Measurements from ENCODE around the gene FOXP1.

FOXP1 gene

DNA sequence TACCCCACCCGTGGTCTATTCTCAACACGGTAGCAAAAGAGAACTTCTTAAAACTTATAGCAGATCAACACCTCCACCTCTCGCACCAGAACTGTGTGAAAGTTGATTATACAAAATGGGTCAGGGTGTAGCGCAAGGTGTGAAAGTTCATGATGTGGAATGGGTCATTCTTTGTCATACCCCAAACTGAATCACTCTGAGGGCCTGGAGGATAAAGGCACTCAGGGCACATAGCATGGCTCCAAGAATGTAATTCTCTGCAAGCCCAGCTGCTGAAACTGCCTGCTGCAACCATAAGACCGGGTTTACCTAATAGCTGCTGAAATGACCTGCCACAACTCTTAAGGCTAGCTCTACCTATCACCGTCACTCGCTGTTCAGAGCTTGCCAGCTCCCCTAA lies 70.0 kb downstream of the FOXP1 start:
- TF ChIP-seq, protein P1, sequence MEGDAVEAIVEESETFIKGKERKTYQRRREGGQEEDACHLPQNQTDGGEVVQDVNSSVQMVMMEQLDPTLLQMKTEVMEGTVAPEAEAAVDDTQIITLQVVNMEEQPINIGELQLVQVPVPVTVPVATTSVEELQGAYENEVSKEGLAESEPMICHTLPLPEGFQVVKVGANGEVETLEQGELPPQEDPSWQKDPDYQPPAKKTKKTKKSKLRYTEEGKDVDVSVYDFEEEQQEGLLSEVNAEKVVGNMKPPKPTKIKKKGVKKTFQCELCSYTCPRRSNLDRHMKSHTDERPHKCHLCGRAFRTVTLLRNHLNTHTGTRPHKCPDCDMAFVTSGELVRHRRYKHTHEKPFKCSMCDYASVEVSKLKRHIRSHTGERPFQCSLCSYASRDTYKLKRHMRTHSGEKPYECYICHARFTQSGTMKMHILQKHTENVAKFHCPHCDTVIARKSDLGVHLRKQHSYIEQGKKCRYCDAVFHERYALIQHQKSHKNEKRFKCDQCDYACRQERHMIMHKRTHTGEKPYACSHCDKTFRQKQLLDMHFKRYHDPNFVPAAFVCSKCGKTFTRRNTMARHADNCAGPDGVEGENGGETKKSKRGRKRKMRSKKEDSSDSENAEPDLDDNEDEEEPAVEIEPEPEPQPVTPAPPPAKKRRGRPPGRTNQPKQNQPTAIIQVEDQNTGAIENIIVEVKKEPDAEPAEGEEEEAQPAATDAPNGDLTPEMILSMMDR (IDR thresholded peaks at IDR 0.05; ENCODE audit: unreplicated experiment in 3 of 3), result no peak
- no peak overlapping the region for H3K27ac Mint-ChIP-seq
- no peak overlapping the region for H3K4me3 Mint-ChIP-seq
- no peaks in the 10 kb centered on the region for H3K27me3 Mint-ChIP-seq (ENCODE audit: low read depth)
- no peaks in the 10 kb centered on the region for H3K36me3 Mint-ChIP-seq (ENCODE audit: low read depth)
- no peaks in the 10 kb centered on the region for H3K9me3 Mint-ChIP-seq
- H3K4me1 Mint-ChIP-seq, result peaks cover 36% of the 10 kb centered on the region

DNA sequence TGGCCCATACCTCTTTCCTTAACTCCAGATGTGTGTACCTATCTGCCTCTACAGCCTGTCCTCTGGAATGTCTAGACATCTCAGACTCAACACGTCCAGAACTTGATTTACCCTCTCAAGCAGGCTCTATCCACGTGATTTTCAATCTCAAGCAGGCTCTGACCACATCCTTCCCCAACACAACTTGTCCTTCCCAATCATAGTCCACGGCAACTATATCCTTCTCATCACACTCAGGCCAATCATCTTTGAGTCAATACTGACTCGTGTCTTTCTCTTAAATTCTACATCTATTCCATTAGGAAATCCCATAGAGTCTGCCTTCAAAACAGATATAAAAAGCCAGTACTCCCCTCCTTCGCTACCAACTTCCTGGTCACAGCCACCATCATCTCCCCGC lies 70.4 kb downstream of the FOXP1 start:
- TF ChIP-seq, protein P1 (IDR thresholded peaks at IDR 0.05; ENCODE audit: unreplicated experiment in 3 of 3), result no peak
- Mint-ChIP-seq H3K9me3 (no peaks in the 10 kb centered on the region), H3K36me3 (ENCODE audit: low read depth) (no peaks in the 10 kb centered on the region)

DNA sequence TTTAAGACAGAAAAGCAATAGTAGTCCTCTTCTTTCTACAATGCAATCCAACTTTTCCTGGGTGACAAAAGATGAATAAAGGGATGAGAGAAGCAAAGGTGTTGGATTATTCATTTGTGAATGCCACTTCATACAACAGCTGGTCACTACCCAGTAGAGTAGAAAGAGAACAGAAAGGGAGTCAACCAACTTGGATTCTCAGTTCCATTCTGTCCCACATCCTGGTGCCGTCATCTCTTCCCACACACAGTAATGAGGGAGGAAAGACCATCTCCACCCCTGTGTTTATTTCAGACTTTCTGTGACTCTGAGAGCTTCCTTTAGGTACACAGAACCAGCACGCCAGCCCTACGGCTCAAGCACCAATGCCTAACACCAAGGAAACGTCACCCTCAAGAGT lies 71.0 kb downstream of the FOXP1 start:
- Mint-ChIP-seq H3K9me3 (no peaks in the 10 kb centered on the region), H3K36me3 (ENCODE audit: low read depth) (no peaks in the 10 kb centered on the region), H3K27ac (peak overlapping the region in 1 of 3 experiments; percentile 38), H3K4me3 (no peak overlapping the region), H3K4me1 (peaks cover 29% of the 10 kb centered on the region), H3K27me3 (ENCODE audit: low read depth) (no peaks in the 10 kb centered on the region)
- TF ChIP-seq, protein P1 (IDR thresholded peaks at IDR 0.05; ENCODE audit: unreplicated experiment in 3 of 3), result no peak

More for the DNA sequence above, 70.4 kb downstream of the FOXP1 start:
- H3K27ac Mint-ChIP-seq, result no peak overlapping the region
- peaks cover 35% of the 10 kb centered on the region for H3K4me1 Mint-ChIP-seq
- no peaks in the 10 kb centered on the region for H3K27me3 Mint-ChIP-seq (ENCODE audit: low read depth)
- H3K4me3 Mint-ChIP-seq, result no peak overlapping the region

DNA sequence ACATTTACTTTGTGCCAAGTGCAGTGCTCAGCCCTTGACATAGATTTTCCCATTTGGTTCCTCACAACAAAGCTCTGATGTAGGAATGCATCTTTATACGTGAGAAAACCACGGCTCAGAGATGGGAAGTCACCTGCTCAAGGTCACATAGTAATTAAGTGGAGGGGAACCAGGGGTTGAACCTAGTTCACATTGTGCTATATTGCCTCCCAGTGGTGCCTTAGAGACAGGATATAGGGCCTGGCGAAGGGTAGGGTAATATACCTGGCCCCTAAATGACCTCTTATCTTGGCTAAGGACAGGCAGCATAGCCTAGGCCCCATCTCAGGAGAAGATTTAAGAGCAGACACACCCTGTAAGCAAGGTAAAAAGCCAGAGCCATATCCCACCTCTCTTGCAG lies 71.5 kb downstream of the FOXP1 start:
- no peaks in the 10 kb centered on the region for H3K27me3 Mint-ChIP-seq (ENCODE audit: low read depth)
- H3K27ac Mint-ChIP-seq, result peak overlapping the region in 1 of 3 experiments; percentile 38
- TF ChIP-seq, protein P1 (IDR thresholded peaks at IDR 0.05; ENCODE audit: unreplicated experiment in 3 of 3), result no peak
- H3K4me1 Mint-ChIP-seq, result peaks cover 28% of the 10 kb centered on the region
- H3K4me3 Mint-ChIP-seq, result no peak overlapping the region
- H3K9me3 Mint-ChIP-seq, result no peaks in the 10 kb centered on the region
- peaks cover 1% of the 10 kb centered on the region for H3K36me3 Mint-ChIP-seq (ENCODE audit: low read depth)

DNA sequence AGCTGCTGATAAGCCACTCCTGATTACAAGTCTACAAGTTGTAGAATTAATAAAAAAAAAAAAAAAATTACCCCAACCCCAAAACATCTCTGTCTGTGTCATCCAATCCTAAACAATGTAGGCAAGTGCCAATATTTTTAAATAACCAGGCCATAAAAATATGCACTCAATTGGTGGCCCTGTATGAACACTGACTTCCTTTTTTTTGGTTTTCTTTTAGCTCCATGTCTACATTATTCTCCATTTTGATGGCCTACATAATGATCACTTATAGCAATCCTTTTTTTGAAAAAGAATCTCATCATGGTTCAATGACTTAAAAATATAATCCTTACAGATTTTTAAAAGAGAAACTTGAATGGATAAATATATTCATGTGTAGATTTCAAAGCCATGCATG lies 72.1 kb downstream of the FOXP1 start:
- Mint-ChIP-seq H3K9me3 (no peaks in the 10 kb centered on the region), H3K4me1 (peaks cover 28% of the 10 kb centered on the region), H3K27ac (peak overlapping the region in 2 of 3 experiments; percentile 70 to 84), H3K27me3 (ENCODE audit: low read depth) (peaks cover 2% of the 10 kb centered on the region), H3K4me3 (no peak overlapping the region), H3K36me3 (ENCODE audit: low read depth) (peaks cover 3% of the 10 kb centered on the region)
- TF ChIP-seq, protein P1 (IDR thresholded peaks at IDR 0.05; ENCODE audit: unreplicated experiment in 3 of 3), result no peak

- Mint-ChIP-seq H3K36me3 (ENCODE audit: low read depth) (peaks cover 3% of the 10 kb centered on the region), H3K27me3 (ENCODE audit: low read depth) (peaks cover 4% of the 10 kb centered on the region), H3K4me1 (peaks cover 27% of the 10 kb centered on the region), H3K9me3 (no peaks in the 10 kb centered on the region), H3K4me3 (no peak overlapping the region), H3K27ac (peak overlapping the region; percentile 70 to 84 (median 73))
- TF ChIP-seq, protein P1 (IDR thresholded peaks at IDR 0.05; ENCODE audit: unreplicated experiment in 3 of 3), result no peak
These were observed 72.5 kb downstream of the FOXP1 start for GRCh38 chr3:71511037-71511436.
